ENCODE results near the gene ATP10B. TPM values are rescaled to one million over a fixed set of nuclear protein-coding genes. Genes with fewer than 3 reads are reported as not detected.
"Not testable (repeated sequence)": the region's sequence is repeated elsewhere in the genome, so short reads cannot be mapped to it uniquely, and the experiment has no call there.

The ATP10B gene
- total RNA-seq, 1 experiment from 2014 or later: 0.24 TPM

GRCh38 chr5:160824301-160825001 is 27.6 kb downstream of the ATP10B start:
- no peak for DNase-seq (ENCODE audit: low read depth)

GRCh38 chr5:160812996-160813395 is 39.0 kb downstream of the ATP10B start:
- not testable (repeated sequence) for DNase-seq (ENCODE audit: low read depth)

- DNase-seq (ENCODE audit: low read depth): no peak
Measured at GRCh38 chr5:160805376-160805775, 46.6 kb downstream of the ATP10B start.

GRCh38 chr5:160802592-160802991 is 49.4 kb downstream of the ATP10B start:
- DNase-seq (ENCODE audit: low read depth): no peak

- DNase-seq (ENCODE audit: low read depth): no peak
Measured at GRCh38 chr5:160800375-160801275, 51.4 kb downstream of the ATP10B start.

- no peak for DNase-seq (ENCODE audit: low read depth)
Measured at GRCh38 chr5:160799184-160799583, 52.8 kb downstream of the ATP10B start.

GRCh38 chr5:160797020-160797419 is 55.0 kb downstream of the ATP10B start:
- DNase-seq (ENCODE audit: low read depth): no peak

- DNase-seq (ENCODE audit: low read depth): no peak
Measured at GRCh38 chr5:160793530-160793899, 58.5 kb downstream of the ATP10B start.

- no peak for DNase-seq (ENCODE audit: low read depth)
Measured at GRCh38 chr5:160792732-160793529, 59.1 kb downstream of the ATP10B start.

GRCh38 chr5:160792281-160792680 is 59.7 kb downstream of the ATP10B start:
- DNase-seq (ENCODE audit: low read depth): no peak

GRCh38 chr5:160789219-160789859 is 62.7 kb downstream of the ATP10B start:
- no peak for DNase-seq (ENCODE audit: low read depth)

GRCh38 chr5:160788102-160788660 is 63.8 kb downstream of the ATP10B start:
- DNase-seq (ENCODE audit: low read depth): peak; percentile 3

- peak; percentile 3 for DNase-seq (ENCODE audit: low read depth)
Measured at GRCh38 chr5:160787240-160787639, 64.8 kb downstream of the ATP10B start.

- no peak for DNase-seq (ENCODE audit: low read depth)
Measured at GRCh38 chr5:160774666-160775315, 77.2 kb downstream of the ATP10B start.

- no peak for DNase-seq (ENCODE audit: low read depth)
Measured at GRCh38 chr5:160773646-160774410, 78.2 kb downstream of the ATP10B start.

- DNase-seq (ENCODE audit: low read depth): no peak
Measured at GRCh38 chr5:160772854-160773253, 79.2 kb downstream of the ATP10B start.

GRCh38 chr5:160770718-160771117 is 81.3 kb downstream of the ATP10B start:
- no peak for DNase-seq (ENCODE audit: low read depth)

- DNase-seq (ENCODE audit: low read depth): no peak
Measured at GRCh38 chr5:160769301-160769700, 82.7 kb downstream of the ATP10B start.

GRCh38 chr5:160767062-160767461 is 84.9 kb downstream of the ATP10B start:
- no peak for DNase-seq (ENCODE audit: low read depth)

GRCh38 chr5:160760008-160760407 is 92.0 kb downstream of the ATP10B start:
- DNase-seq (ENCODE audit: low read depth): no peak

Data from RPMI7951 (cell line).